GM19025 (cell line): ENCODE data around the gene NUBP2.
"Not testable (repeated sequence)": the region's sequence is repeated elsewhere in the genome, so short reads cannot be mapped to it uniquely, and the experiment has no call there.

Source experiments
- ATAC-seq: cut with Tn5 transposase; IDR thresholded peaks from one replicate; pipeline ENCODE4 v1.9.1; 2021; ENCODE audit warnings: mild to moderate bottlenecking, low read depth, moderate library complexity; ENCODE audit not compliant: unreplicated experiment

The NUBP2 gene

GRCh38 chr16:1794908-1795666 lies 12.3 kb downstream of the NUBP2 start:
- ATAC-seq, result no peak

GRCh38 chr16:1799263-1799662 lies 16.5 kb downstream of the NUBP2 start:
- ATAC-seq, result not testable (repeated sequence)

DNA sequence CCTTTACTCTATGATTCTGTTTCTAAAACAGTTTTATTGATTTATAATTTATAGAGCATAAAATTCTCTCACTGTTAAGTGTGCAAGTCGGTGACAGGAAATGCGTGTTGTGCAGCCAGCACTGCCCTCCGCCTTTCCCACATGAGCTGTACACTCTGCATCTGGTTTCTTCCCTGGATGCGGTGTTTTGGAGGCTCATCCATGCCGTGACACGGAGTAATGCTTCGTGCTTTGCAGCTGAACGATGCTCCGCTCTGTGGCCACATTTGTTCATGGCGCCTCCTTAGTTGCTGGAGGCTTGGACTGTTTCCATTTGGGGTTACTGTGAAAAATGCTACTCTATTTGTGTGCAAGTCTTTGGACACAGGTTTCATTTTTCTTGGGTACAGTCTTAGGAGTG lies 17.9 kb downstream of the NUBP2 start:
- no peak for ATAC-seq

DNA sequence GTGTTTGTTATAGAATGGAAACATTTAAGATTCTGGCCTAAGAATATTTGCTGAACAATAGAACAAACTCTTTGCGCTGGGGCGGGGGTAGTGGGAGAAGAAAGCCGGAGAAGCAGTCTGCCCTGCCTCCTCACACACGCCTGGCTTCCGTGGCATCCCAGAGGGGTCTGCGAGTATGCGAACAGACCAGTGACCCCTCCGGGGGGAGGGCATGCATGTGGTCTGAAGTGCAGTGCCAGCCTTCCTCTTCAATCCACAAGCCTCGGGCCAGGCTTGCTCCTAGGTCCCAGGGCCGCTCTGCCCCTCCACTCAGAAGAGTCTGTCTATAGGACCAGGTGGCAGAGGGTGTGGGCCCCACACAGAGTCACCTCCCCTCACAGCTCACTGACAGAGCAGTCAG lies 24.9 kb downstream of the NUBP2 start:
- ATAC-seq, result no peak

- ATAC-seq, result no peak
Measured at GRCh38 chr16:1808691-1809090, 25.9 kb downstream of the NUBP2 start.

DNA sequence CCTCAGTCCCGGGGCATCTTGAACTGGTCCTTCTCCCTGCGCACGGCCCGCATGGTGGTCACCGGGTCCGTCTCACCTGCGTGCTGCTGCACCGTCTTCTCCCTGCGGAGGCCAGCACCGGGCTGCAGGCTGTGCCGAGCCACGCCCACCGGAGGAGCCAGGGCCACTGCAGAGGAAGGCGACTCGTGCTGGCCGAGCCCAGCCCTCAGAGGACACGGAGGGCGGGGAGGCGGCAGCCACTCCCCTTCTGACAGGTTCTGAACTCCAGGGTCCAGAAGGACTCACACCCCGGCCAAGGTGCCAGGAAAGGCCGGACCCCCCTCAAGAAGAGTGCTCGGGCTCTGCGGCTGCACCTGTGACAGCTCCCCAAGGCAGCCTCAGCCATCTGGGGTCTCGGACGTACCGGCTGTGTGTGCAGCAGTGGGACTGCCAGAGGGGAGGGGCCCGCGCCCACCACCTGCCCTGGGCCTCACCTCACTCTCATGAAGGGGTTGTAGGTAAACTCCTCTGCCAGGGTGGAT lies 26.6 kb downstream of the NUBP2 start:
- ATAC-seq, result no peak

DNA sequence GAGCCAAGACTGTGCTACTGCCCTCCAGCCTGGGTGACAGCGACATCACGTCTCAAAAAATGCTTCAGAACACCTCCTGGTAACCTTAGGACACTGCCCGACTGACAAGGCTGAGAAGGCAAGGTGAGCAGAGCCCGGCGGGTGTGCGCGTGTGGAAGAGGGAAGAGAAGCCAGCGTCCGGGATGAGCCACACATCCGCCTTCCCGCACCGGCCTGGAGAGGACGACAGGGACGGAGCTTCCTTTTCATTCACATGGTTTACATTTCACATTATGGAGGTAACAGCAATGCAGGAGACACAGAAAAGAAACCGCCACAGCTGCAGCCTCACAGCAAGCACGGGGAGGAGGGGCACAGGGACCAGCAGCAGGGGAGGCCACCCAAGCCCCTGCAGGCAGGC lies 27.3 kb downstream of the NUBP2 start:
- no peak for ATAC-seq

- ATAC-seq, result no peak
Measured at GRCh38 chr16:1810536-1810935, 27.8 kb downstream of the NUBP2 start.

GRCh38 chr16:1812732-1813163 lies 30.0 kb downstream of the NUBP2 start:
- no peak for ATAC-seq

DNA sequence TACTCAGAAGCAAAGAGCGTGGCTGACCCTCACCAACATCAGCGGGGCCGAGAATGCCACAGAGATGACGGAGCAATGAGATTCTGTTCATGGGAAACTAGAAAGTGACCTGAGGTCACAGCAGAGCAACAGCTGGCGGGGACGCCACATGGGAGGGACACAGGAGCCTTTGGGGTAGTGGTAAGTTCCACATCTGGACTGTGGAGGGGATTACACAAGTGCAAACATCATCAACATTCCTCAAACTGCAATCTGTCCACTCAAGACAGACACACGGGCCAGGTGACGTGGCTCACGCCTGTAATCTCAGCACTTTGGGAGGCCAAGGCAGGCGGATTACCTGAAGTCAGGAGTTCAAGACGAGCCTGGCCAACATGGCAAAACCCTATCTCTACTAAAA lies 32.7 kb downstream of the NUBP2 start:
- ATAC-seq, result no peak

DNA sequence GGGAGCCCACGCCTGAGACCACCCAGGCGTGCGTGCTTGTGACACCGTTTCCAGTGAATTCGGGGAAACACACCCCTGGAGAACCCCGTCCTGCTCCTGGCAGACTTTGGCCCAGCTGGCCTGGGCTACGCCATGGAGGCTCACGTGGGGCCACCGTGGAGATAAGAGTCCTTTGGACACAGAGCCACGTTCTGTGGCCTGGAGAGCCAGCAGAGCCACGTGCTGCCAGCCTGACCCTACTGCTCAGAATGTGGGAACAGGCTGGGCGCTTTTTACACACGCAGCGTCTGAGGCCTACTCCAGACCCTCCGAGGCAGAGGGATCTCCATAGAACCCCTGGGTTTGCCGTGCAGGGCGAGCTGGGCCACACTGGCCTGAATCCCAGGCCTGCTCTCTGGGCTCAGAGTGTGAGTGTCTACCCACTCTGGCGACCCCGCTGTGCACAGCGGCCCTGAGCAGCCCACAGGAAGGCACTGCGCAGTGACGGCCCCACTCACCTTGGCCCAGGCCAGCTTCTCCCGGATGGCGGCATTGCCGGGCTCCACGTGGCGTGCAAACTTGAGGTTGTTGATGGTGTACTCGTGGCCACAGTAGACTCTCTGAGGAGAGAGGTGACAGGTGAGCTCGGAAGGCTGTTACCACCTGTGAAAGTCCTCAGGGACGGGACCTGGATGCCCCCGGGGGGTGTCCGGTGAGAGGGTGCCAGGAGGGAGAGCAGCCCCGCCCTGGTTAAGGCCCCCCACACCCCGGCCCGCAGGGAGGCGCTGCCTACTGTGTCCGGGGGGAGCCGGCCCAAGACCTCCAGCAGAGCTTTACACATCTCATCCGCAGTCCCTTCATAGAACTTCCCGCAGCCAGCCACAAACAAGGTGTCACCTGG lies 33.9 kb downstream of the NUBP2 start:
- no peak for ATAC-seq

- ATAC-seq, result no peak
Measured at GRCh38 chr16:1817276-1817589, 34.5 kb downstream of the NUBP2 start.

DNA sequence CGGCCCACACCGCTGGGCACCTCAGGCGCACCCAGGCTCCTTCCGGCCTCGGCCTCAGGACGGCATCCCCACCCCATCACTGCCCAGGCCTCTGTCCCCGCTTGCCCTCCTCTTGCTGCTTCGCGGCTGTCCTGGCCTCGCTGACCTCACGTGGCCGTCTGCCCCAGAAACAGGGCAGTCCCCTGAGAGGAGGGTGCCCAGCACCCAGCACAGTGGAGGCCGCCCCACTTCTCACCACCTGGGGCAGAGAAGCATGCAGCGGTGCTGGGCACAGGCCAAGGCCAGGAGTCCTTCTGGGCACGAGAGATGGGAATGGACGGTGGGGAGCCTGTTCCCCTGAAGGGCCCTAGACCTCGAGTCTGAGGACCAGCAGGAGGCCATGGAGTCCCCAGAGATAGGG lies 35.0 kb downstream of the NUBP2 start:
- ATAC-seq, result no peak

DNA sequence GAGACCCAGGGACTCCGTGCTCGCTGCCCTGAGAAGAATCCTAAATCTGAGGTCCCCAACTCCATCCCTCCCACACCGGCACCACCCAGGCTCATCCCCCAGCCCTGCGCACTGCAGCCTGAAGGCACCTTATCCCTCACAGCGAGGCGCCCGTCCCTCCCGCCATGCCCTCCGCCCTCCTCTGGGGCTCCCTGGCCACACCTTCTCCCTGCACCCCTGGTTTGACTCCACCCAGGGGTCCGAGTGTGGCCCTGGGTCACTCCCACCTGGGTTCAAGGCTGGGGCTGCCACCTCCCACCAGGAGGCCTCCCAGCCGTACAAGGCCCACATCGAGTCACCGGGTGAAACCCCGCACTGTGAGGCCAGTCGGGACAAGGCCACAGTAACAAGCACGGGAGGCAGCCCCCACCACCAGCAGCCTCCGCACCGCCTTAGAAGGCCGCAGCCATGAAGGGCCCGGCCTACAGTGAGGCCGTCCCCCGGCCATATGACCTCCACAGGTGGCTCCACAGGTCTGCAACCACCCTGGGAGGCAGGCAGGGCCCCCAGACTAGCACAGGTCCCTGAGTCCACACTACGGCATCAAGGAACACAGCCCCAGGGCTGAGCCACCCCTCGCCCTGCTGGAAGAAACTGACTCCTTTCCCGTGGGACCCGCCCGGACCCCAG lies 35.6 kb downstream of the NUBP2 start:
- ATAC-seq, result no peak

DNA sequence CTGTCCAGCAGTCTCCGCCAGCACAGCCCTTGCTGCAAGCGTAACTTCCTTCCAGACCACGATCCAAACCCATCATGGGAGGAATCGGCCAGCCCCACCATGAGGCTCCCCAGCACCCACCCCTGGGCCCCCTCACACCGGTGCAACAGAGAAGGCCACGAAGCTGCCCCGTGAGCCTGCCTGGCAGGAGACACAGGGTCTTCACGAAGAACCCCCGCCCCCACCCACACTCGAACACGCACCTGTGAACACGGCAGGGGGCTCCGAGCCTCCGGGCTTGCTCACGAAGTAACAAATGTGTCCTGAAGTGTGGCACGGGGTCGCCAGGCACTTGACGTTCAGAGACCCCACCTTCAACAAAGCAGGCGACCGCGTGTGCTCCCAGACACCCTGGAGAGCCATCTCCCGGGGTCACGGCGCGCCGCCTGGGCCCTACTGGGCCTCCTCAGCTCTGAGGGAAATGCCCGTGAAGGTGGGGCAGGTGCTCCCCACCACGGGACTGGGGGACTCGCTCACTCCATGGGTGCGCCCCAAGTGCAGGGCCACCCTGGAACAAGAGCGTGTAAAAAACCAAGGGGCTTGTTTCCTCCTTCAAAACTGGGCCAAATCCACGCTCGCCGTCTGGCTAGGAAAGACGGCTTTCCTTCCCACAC lies 36.2 kb downstream of the NUBP2 start:
- ATAC-seq, result no peak

DNA sequence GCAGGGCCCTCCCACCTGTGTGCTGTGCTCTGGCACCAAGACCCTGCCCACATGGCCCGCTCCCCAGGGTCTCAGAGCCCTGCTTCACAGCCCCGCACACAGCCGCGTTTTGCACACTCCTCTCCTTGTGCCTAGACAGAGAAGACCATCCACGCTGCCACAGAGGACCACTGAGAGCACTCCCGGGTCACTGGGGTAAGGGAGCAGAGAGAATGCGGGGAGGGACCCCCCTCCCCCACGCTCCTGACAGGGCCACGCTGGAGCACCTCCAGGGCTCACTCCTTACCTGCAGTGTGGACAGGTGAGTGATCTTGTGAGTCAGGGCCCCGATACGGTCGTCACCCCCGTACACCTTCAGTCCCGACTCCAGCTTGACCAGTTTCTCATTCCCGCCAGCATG lies 36.9 kb downstream of the NUBP2 start:
- ATAC-seq, result no peak

- ATAC-seq, result no peak
Measured at GRCh38 chr16:1820096-1820945, 37.6 kb downstream of the NUBP2 start.

GRCh38 chr16:1820946-1821290 lies 38.2 kb downstream of the NUBP2 start:
- no peak for ATAC-seq

DNA sequence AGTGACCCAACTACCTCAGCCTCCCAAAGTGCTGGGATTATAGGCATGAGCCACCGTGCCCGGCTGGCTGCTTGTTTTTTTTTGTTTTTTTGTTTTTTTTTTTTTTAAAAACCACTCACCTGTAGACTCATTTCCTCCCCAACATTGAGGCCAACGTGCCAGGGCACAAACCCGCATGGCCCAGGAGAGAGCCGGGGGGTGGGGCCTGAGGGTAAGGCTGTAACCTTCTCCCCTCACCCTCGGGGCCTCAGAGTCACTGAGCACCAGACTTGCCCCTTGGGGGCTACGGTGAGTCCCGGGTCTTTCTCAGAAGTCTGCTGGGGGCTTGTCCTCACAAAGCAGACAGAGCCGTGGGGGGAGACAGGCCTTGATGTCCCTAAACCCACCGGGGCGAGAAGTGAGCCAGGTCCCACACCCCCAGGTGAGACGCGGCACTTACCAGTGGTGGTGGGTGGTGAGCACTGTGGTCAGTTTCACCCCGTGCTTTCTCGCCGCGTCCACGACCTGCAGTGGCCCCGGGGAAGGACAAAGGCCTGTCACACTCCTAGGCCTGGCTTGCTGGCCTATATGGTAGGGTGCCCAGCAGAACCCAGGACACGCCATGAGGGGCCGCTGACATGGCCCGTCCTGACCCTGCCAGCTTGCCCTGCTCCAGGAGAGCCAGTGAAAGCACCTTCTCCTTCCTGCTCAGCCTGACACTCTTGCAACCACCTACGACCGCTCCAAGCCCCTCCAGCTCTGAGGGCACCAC lies 39.3 kb downstream of the NUBP2 start:
- ATAC-seq, result no peak
